NCI-H510A (cell line): ENCODE data around the gene PLEK2.
"Not testable (repeated sequence)": the region's sequence is repeated elsewhere in the genome, so short reads cannot be mapped to it uniquely, and the experiment has no call there.

Source experiments
- DNase-seq: peaks from one replicate; lab custom pipeline; 2025; lab: John Stamatoyannopoulos, UW

PLEK2 gene

DNA sequence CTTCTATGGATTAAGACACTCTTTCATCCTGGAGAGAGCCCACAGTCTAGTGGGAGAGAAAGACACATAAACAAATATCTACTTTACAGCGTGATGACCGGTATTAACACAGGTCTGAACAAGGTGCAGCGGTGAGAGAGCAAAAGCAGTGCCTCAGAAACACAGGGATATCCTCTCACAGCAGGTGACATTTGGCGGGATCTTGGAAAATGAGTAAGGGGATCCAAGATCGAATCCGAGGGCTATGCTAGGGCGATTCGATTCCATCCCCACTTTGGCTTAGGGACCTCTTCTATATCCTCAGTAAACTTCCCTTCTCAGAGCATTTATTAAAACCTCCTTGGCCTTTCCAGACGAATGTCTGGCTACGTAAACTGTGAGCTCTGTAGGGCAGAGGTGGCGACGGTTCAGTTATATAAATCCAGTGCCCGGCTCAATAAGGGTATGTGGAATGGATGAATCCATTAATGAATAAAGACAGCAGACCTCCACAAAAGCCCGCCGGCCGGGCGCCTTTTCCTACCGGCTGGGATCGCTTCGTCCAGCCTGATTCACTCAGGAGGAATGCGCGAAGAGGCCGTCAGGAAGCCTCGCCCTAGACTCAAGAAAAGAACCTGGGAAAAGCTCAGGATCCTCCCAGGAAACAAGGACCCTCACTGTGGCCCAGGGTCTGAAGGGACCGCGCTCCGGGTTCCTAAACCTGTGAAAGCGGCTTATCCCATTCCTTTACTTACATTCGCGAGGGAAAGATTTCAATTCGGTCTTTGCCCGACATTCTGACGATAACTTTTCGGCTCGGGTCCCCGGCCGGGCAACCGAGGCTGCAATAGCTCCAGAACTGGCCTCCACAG is 52.8 kb downstream of the PLEK2 start:
- DNase-seq = no peak

- DNase-seq = no peak
Observed at GRCh38 chr14:67357969-67358354, 54.0 kb downstream of the PLEK2 start.

- DNase-seq = no peak
Observed at GRCh38 chr14:67357186-67357968, 54.6 kb downstream of the PLEK2 start.

- DNase-seq = no peak
Observed at GRCh38 chr14:67352055-67352454, 59.9 kb downstream of the PLEK2 start.

- no peak for DNase-seq
Observed at GRCh38 chr14:67345583-67345982, 66.4 kb downstream of the PLEK2 start.

- no peak for DNase-seq
Observed at GRCh38 chr14:67343601-67344230, 68.2 kb downstream of the PLEK2 start.

DNA sequence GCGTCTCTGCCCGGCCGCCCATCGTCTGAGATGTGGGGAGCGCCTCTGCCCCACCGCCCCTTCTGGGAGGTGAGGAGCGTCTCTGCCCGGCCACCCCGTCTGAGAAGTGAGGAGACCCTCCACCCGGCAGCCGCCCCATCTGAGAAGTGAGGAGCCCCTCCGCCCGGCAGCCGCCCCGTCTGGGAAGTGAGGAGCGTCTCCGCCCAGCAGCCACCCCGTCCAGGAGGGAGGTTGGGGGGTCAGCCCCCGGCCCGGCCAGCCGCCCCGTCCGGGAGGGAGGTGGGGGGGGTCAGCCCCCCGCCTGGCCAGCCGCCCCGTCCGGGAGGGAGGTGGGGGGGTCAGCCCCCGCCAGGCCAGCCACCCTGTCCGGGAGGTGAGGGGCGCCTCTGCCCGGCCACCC is 70.7 kb downstream of the PLEK2 start:
- DNase-seq = not testable (repeated sequence)
